ENCODE data around the gene DRAP1.

DRAP1 gene

GRCh38 chr11:65903715-65904114 is 15.5 kb upstream of the DRAP1 start:
- DNase-seq (ENCODE audit: low spot score), result no peak

GRCh38 chr11:65906602-65907001 is 12.6 kb upstream of the DRAP1 start:
- no peak for DNase-seq (ENCODE audit: low spot score)

GRCh38 chr11:65907878-65908277 is 11.3 kb upstream of the DRAP1 start:
- no peak for DNase-seq (ENCODE audit: low spot score)

GRCh38 chr11:65911682-65912568 is 7.3 kb upstream of the DRAP1 start:
- peak; percentile 89 for DNase-seq (ENCODE audit: low spot score)

- DNase-seq (ENCODE audit: low spot score), result no peak
Observed at GRCh38 chr11:65912845-65913244, 6.4 kb upstream of the DRAP1 start.

- DNase-seq (ENCODE audit: low spot score), result no peak
Observed at GRCh38 chr11:65915101-65915820, 4.0 kb upstream of the DRAP1 start.

GRCh38 chr11:65915821-65916251 is 3.4 kb upstream of the DRAP1 start:
- peak; percentile 99 for DNase-seq (ENCODE audit: low spot score)

- DNase-seq (ENCODE audit: low spot score), result no peak
Observed at GRCh38 chr11:65916391-65916790, 2.8 kb upstream of the DRAP1 start.

- DNase-seq (ENCODE audit: low spot score), result no peak
Observed at GRCh38 chr11:65917077-65917433, 2.2 kb upstream of the DRAP1 start.

- DNase-seq (ENCODE audit: low spot score), result no peak
Observed at GRCh38 chr11:65917434-65918210, 1.6 kb upstream of the DRAP1 start.

- DNase-seq (ENCODE audit: low spot score), result no peak
Observed at GRCh38 chr11:65918211-65919140, 750 bp upstream of the DRAP1 start, which contains the start of gene C11orf68. C11orf68 (minus strand) TSS chr11:65919062; CDS start chr11:65919031, 31 bp downstream.

- no peak for DNase-seq (ENCODE audit: low spot score)
Observed at GRCh38 chr11:65919573-65920371, 546 bp downstream of the DRAP1 start.

GRCh38 chr11:65920372-65920802 is 1.2 kb downstream of the DRAP1 start:
- DNase-seq (ENCODE audit: low spot score), result no peak

- DNase-seq (ENCODE audit: low spot score), result no peak
Observed at GRCh38 chr11:65921033-65921555, 1.9 kb downstream of the DRAP1 start.

GRCh38 chr11:65921876-65922275 is 2.6 kb downstream of the DRAP1 start:
- no peak for DNase-seq (ENCODE audit: low spot score)

- DNase-seq (ENCODE audit: low spot score), result no peak
Observed at GRCh38 chr11:65922565-65922964, 3.3 kb downstream of the DRAP1 start.

- DNase-seq (ENCODE audit: low spot score), result no peak
Observed at GRCh38 chr11:65925397-65925796, 6.2 kb downstream of the DRAP1 start.

- DNase-seq (ENCODE audit: low spot score), result peak; percentile 69
Observed at GRCh38 chr11:65927904-65928397, 8.7 kb downstream of the DRAP1 start.

GRCh38 chr11:65928667-65929066 is 9.4 kb downstream of the DRAP1 start:
- no peak for DNase-seq (ENCODE audit: low spot score)

Data from hepatic stellate cell (primary cell).